HG03039 (cell line): ENCODE data around the gene TBX21.

Experiments used
- ATAC-seq: cut with Tn5 transposase; IDR thresholded peaks from one replicate; pipeline ENCODE4 v1.9.1; 2021; ENCODE audit warnings: mild to moderate bottlenecking, moderate library complexity; ENCODE audit not compliant: unreplicated experiment

The TBX21 gene

DNA sequence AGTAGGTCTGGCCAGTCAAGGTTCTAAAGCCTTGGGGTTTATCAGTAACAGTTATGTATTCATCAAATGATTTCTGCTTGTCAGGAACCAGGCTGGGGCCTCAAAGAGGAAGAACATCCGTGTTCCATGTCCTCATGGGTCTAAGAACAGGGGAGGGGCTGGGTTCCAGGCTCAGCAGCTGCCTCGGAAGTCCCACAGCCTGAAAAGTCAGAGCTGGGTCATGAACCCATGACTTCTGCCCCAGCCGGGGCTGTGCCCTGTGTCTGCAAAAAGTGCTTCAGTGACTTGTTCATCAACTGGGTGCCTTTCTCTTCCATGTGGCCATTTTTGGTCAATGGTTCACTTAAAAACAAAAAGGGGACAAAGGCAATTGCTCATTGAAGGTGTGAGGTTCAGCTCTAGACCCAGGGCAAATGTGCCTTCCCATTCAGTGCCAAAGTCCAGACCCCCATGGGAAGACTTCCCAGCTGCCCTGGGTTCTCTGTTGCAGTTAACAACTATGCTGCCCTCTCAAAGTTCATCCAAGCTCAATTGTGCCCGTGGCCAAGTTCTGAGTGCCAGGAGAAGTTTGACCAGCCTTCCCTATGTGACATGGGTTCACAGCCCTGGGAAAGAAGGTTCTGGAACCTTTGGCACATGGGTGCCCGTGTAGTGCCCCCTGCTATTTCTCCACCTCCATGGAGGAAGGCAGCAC lies 20.6 kb upstream of the TBX21 start:
- ATAC-seq = no peak

DNA sequence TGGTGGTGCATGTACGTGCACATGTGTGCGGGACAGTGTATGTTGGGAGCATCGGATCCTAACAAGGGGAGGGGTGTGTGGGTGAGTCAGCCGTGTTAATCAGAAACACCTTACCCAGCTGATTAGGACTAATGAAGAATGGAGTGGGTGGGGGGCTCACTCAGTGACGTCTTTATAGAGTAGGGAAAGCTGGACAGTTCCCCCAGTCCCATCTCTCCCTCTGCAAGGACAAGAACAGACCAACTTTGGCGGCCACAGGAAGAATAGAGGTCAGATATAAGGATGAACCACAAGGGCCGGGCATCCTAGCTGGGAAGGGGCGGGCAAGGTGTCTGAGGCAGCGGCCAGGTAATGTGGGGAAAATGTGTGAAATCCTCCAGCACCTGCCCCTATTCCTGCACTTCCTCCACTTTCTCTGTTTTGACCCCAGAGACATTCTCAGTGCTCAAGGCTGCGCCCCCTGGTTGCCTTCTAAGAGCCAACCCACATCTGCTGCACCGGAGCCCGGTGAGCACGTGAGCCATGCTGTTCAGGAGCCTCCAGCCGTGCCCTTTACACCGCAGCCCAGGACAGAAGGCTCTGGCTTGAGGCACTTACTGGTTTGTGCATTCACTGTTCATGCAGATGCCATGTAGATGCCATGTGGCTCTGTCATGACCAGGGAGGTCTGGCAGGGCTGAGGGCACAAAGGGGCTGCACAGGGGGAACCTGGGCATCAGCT lies 18.9 kb upstream of the TBX21 start:
- no peak for ATAC-seq

DNA sequence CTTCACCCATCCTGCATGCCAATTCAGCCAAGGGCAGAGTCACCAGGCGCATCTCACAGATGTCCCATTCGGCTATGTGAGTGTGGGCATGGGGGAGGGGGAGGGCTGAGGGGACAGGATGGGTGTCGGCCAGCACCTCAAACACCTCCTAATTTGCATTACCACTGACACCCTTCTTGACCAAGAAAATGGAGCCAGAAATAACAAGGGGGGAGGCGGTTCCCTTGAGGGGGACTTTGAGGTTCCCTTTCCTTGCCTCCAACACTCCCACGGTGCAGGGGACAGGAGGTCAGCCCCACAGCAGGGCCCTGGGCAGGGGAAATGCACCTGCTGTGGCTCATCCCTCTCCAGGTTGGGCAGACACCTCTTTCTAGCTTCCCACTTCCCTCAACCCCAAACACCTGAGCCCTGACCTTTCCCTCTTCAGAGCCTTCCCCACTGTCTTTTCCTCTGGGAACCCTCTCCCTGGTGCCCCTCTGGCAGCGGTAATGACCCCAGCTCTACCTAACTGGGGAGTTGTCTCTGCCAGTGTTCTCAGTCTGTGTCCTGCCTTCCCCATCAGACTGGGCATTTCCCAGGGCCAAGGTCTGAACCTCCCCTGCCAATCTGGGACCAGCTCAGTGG lies 18.2 kb upstream of the TBX21 start:
- ATAC-seq = no peak

DNA sequence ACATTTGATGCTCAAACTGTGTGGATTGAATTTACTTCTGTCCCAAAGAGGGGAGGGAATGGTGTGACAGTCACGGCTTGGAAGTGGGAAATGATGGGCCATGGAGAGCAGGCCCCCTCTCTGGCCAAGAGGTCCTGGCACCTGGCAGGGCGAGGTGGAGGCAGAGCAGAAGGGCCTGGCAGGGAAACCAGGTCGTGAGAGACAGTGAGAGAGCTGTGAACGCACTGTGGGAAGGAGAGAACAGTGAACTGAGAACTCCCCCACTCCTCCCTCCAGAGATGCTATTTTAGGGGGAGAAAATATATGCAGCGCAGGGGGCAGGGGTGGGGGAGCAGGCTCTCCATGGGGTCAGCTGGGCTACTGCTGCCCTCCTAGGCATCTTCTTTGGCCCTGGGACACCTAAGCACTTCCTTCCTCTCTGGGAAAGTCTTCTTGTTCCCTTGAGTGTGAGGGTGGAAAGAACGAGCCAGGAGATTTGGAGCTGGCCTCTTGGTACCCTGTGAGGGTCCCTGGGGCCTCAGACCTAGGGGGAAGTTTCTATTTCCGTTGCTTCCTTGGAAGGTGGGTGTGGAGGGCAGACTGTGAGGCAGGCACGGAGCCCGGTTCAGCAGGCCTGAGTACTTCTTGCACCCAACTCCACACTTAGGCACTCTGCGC lies 17.2 kb upstream of the TBX21 start:
- ATAC-seq = no peak

DNA sequence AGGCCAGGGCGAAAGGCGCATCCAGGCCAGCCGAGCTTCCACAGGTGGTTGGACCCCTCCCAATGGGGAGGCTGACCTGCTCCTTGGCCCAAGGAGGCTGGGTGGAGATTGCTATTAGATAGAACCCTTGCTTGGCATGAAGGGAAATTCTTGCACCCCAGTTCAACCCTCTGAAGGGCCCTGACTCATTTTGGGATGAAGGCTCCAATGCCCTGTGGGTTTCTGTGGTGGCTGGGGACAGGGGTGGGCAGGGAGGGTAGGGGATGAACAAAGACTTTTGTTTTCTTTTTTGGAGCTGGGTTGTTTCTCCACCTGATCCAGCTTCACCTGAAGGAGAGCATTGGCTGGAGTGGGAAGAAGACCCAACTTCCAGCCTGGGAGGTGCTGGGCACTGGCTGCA lies 16.7 kb upstream of the TBX21 start:
- no peak for ATAC-seq

DNA sequence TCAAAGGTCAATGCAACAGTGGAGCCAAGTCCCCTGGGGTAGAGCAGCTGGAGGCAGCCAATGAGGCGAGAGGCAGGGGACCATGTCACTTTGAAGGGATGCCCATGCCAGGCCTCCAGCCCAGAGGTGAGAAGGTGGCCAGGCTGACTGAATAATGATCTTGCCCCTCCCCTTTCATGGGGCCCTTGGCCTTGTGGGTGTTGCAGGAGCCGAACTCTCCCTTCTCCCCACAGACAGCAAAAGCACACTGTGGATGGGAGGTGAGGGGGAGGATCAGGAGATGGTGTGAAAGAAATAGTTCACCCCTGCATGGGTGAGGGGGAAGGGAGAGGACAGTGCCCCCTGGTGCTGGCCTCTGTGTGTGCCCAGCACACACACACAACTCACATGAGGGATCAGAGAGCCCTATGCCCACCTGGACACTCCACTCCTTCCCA lies 15.8 kb upstream of the TBX21 start:
- ATAC-seq = no peak

GRCh38 chr17:47717979-47718621 lies 14.9 kb upstream of the TBX21 start:
- no peak for ATAC-seq

DNA sequence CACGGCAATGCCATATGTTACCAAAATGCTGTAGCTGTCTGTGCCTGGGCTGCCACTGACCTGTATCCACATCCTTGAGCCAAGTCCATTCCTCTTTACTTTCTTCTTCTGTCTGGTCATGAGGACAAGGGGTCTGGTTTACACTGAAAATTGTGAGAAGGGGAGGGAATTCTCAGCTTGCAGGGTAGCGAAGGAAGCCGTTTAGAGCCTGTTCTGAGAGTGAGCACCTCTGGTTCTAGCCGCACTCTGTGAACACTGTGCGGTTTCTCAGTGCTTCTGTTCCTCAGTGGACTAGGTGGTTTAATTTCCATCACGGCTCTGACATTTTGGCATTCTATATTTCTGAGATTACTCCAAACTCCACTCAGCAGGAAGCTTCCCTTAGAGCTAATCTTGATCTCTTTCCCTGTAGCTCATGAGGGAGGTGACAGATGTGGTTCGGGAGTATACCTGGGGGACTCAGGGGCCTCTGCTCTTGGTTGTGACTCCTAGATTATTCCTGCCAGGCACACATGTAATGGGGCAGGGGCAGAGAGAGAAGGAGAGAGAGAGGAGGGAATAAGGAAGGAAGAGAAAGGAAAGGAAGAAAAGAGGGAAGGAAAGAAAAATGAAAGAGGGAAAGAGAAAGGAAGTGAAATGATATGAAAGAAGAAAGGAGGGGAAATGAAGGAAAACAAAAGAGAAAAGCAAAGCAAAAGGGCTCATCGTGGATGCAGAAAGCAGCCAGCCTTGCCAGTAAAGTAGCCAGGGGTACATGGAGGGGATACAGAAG lies 14.2 kb upstream of the TBX21 start:
- no peak for ATAC-seq

- ATAC-seq = no peak
Measured at GRCh38 chr17:47719411-47720152, 13.5 kb upstream of the TBX21 start.

DNA sequence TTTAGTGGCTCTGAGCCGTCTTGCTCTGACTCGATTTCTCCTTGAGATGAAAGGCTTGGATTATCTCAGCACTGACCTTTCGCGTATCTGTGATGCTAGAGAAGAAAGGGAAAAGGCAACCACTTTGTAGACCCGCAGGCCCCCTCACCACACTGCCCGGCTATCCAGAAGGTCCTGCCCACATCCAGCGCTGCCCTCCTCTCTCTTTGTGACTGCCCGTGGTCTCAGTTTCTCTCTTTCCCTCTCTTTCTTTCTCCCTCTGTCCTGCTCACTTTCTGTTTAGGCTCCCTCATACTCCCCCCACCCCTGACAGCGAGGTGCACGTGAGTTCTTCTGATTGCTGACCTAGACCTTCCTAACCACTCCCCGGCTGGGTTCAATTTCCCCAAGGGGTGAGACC lies 12.8 kb upstream of the TBX21 start:
- ATAC-seq = no peak

DNA sequence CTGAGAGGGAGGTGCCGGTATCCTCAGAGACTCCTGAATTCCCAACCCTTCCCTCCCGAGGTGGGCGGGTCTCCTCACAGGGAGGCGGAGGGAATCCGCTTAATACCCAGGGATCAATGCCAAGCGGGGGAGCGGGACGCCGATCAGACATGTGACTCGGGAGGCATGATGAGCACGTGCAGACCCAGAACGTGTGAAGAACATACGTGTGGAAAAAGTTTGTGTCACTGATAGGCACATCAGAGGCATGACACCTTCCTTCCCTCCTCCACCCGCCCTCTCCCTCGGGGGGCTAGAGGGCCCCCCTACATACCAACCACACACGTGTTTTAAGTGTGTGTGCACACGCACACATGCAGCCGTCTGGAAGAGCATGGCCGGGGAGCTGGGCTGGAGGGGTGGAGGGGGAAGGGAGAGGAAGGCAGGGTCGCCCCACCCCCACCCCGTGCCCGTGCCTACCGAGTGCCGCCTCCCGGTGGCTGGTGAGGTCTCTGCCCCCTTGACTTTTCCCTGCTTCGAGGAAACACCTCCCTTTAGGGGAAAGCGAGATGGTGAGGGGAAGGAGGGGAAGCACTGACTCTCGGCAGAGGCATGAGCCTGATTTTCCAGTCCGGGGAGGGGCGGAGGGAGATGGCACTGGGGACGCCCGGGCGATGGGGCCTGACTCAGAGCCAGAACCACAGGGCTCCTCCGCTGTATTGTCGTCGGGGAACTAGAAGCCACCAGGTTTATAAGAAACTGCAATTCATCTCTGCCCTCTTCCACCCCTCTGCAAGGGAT lies 12.1 kb upstream of the TBX21 start:
- no peak for ATAC-seq

- ATAC-seq = no peak
Measured at GRCh38 chr17:47721725-47722124, 11.3 kb upstream of the TBX21 start.

- no peak for ATAC-seq
Measured at GRCh38 chr17:47724705-47725104, 8.3 kb upstream of the TBX21 start.

DNA sequence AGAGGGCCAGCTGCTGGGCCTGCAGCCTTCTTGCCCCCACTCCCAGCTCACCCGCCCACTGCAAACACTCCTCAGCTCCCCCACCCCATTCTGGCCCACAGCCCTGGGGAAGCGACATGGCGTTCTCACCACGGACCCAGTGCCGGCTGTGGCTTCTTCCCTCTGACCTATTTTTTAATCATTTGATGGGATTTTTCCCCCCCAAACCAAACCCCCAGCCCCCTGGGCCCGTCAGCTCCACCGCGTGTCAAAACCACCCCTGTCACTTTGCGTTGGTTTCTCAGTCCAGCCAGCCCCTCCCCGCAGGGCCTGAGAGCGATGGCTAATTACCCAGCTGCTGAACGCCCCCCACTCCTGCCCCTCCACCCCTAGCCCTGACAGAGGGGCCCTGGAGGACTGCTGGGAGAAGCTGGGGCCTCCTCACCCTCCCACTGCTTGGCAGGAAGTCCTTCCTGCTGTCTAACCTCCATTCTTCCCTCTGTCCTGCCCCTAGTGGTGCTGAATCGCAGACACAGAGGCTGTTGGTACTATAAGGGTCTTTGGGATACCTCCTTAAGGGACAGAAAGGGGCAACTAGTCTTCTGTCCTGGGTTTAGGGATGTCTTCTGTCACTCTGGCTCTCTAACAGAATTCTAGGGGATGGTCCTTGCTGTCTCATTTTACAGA lies 7.5 kb upstream of the TBX21 start:
- ATAC-seq = no peak

DNA sequence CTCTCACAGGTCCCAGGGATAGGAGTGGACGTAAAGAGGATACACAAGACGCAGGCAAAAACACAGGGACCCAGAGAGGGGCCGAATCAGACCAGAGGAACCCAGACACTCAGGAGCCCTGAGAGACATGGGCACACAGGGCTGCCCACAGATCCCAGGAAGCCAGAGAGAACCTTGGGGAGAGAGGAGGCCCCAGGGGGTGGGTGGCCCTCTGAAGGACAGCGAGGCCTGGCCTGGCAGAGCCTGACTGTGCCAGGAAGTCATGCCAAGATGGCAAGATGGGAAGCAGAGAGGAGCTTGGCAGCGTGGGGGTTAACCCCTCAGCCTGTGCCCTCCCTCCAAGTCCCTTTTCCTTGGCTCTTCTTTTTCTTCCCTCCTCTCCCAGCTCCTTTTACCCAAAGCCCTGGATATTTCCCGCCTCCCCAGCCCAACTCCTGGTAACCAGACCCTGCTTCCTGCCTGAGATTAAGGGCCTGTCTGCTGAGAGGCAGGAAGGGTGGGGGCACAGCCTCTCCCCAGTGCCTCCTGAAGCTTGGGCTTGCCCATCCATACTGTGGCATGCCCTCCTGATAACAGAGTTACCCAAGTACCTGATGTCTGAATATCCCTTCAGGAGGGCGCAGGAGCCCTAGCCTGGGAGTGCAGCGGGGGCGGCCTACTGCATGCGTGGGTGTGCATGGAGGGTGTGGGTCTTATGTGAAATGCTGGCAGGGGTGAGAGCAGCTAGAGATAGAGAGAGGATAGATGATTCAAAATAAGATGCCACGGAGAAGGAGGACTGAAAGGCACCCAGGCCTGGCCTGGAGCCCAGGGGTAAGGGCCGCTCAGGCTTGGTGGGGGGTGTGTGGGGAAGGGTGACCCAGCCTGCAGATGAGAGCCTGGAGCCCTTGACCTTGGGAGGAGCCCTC lies 6.0 kb upstream of the TBX21 start:
- no peak for ATAC-seq

GRCh38 chr17:47727704-47728036 lies 5.4 kb upstream of the TBX21 start:
- ATAC-seq = no peak

GRCh38 chr17:47728214-47728877 lies 4.7 kb upstream of the TBX21 start:
- ATAC-seq = no peak
